ENCODE results near the gene SCN3B.
A peak's percentile ranks its signal among the peaks of the same experiment; 100 is the strongest.

Gene SCN3B

GRCh38 chr11:123601136-123601535 lies 53.3 kb downstream of the SCN3B start:
- no peak for DNase-seq (ENCODE audit: extremely low read depth in 1 of 2, low read depth in 1 of 2)

- no peak for DNase-seq (ENCODE audit: extremely low read depth in 1 of 2, low read depth in 1 of 2)
Observed at GRCh38 chr11:123597859-123598258, 56.6 kb downstream of the SCN3B start.

GRCh38 chr11:123594921-123595320 lies 59.5 kb downstream of the SCN3B start:
- DNase-seq (ENCODE audit: extremely low read depth in 1 of 2, low read depth in 1 of 2): no peak

- DNase-seq (ENCODE audit: extremely low read depth in 1 of 2, low read depth in 1 of 2): no peak
Observed at GRCh38 chr11:123594188-123594901, 60.1 kb downstream of the SCN3B start.

- no peak for DNase-seq (ENCODE audit: extremely low read depth in 1 of 2, low read depth in 1 of 2)
Observed at GRCh38 chr11:123593570-123593969, 60.9 kb downstream of the SCN3B start.

- DNase-seq (ENCODE audit: extremely low read depth in 1 of 2, low read depth in 1 of 2): no peak
Observed at GRCh38 chr11:123590296-123590912, 64.0 kb downstream of the SCN3B start.

GRCh38 chr11:123588864-123589262 lies 65.6 kb downstream of the SCN3B start:
- DNase-seq (ENCODE audit: extremely low read depth in 1 of 2, low read depth in 1 of 2): no peak

- no peak for DNase-seq (ENCODE audit: extremely low read depth in 1 of 2, low read depth in 1 of 2)
Observed at GRCh38 chr11:123588117-123588863, 66.1 kb downstream of the SCN3B start.

- no peak for DNase-seq (ENCODE audit: extremely low read depth in 1 of 2, low read depth in 1 of 2)
Observed at GRCh38 chr11:123587559-123587958, 66.9 kb downstream of the SCN3B start.

- DNase-seq (ENCODE audit: extremely low read depth in 1 of 2, low read depth in 1 of 2): no peak
Observed at GRCh38 chr11:123587044-123587443, 67.4 kb downstream of the SCN3B start.

GRCh38 chr11:123586568-123586967 lies 67.9 kb downstream of the SCN3B start:
- DNase-seq (ENCODE audit: extremely low read depth in 1 of 2, low read depth in 1 of 2): no peak

GRCh38 chr11:123585706-123586105 lies 68.7 kb downstream of the SCN3B start:
- no peak for DNase-seq (ENCODE audit: extremely low read depth in 1 of 2, low read depth in 1 of 2)

GRCh38 chr11:123585206-123585605 lies 69.2 kb downstream of the SCN3B start:
- DNase-seq (ENCODE audit: extremely low read depth in 1 of 2, low read depth in 1 of 2): no peak

GRCh38 chr11:123584737-123585136 lies 69.7 kb downstream of the SCN3B start:
- DNase-seq (ENCODE audit: extremely low read depth in 1 of 2, low read depth in 1 of 2): no peak

- DNase-seq (ENCODE audit: extremely low read depth in 1 of 2, low read depth in 1 of 2): no peak
Observed at GRCh38 chr11:123584186-123584585, 70.2 kb downstream of the SCN3B start.

GRCh38 chr11:123582992-123583504 lies 71.4 kb downstream of the SCN3B start:
- DNase-seq (ENCODE audit: extremely low read depth in 1 of 2, low read depth in 1 of 2): no peak

- DNase-seq (ENCODE audit: extremely low read depth in 1 of 2, low read depth in 1 of 2): no peak
Observed at GRCh38 chr11:123581651-123582399, 72.6 kb downstream of the SCN3B start.

GRCh38 chr11:123580557-123581275 lies 73.7 kb downstream of the SCN3B start:
- DNase-seq (ENCODE audit: extremely low read depth in 1 of 2, low read depth in 1 of 2): peak; percentile 27 to 51

- no peak for DNase-seq (ENCODE audit: extremely low read depth in 1 of 2, low read depth in 1 of 2)
Observed at GRCh38 chr11:123580137-123580536, 74.3 kb downstream of the SCN3B start.

GRCh38 chr11:123579482-123579812 lies 75.0 kb downstream of the SCN3B start:
- no peak for DNase-seq (ENCODE audit: extremely low read depth in 1 of 2, low read depth in 1 of 2)

Measured in stimulated activated CD8-positive, alpha-beta memory T cell treated with anti-CD3 and anti-CD28 coated beads, Interleukin-7, amount 100 ng/mL, for 48 hours (primary cell).